Activated T-cell treated with anti-CD3 and anti-CD28 coated beads, Interleukin-2, amount 50 U/mL, for 4 hours (primary cell): ENCODE measurements around the gene TET3. TPM values are rescaled to one million over a fixed set of nuclear protein-coding genes. Genes with fewer than 3 reads are reported as not detected.

Experiments
- ATAC-seq, 2 donors: fragments of 200-7000 bp; cut with Tn5 transposase; one replicate each; pipeline ENCODE4 v1.10.0; 2021
- DNase-seq: peaks from one replicate; pipeline ENCODE4 v3.0.0-alpha.2; 2020
- H3K27me3 Mint-ChIP-seq: one replicate; pipeline ENCODE4 v1.8.0; 2021; ENCODE audit warnings: low read depth, mixed read lengths
- H3K36me3 Mint-ChIP-seq: one replicate; pipeline ENCODE4 v1.8.0; 2022; ENCODE audit warnings: mixed read lengths; ENCODE audit not compliant: insufficient read depth
- H3K4me1 Mint-ChIP-seq: one replicate; pipeline ENCODE4 v1.8.0; 2021; ENCODE audit warnings: low read depth, mixed read lengths
- H3K4me3 Mint-ChIP-seq: one replicate; pipeline ENCODE4 v1.8.0; 2021; ENCODE audit warnings: mild to moderate bottlenecking, moderate library complexity, mixed read lengths
- H3K9me3 Mint-ChIP-seq: one replicate; pipeline ENCODE4 v1.8.0; 2021; ENCODE audit warnings: mixed read lengths
- total RNA-seq, 3 donors: library from RNA; stranded (reverse); gene quantifications; one replicate each; pipeline ENCODE4 v1.2.1, GENCODE V29; 2021

TET3 gene
- total RNA-seq, 3 donors from 2014 or later, result 30.8 to 34.0 (median 31.7) TPM

DNA sequence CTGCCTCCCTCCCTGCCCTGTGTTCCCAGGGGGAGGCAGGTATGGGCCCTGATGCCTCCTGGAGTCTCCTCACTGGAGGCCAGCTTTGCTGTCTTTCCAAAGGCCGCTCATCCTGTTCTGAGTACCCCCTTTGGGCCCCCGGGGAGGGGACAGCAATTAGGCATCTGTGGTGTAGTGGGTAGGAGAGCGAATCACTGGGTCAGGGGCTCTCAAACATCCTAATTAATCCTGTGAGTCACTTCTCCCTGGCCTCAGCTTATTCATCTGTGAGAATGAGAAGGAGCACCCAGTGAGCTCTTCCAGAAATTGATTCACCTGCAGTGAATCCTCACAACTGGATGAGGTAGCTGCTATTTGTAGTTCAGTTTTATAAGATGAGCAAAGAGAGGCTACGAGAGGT, 16.4 kb downstream of the TET3 start:
- Mint-ChIP-seq H3K36me3 (peaks cover 10% of the 10 kb centered on the region), H3K27me3 (no peaks in the 10 kb centered on the region), H3K4me3 (peak overlapping the region; percentile 80), H3K9me3 (no peaks in the 10 kb centered on the region), H3K4me1 (peaks cover 84% of the 10 kb centered on the region)
- ATAC-seq, result peak; percentile 5 to 12
- no peak for DNase-seq

DNA sequence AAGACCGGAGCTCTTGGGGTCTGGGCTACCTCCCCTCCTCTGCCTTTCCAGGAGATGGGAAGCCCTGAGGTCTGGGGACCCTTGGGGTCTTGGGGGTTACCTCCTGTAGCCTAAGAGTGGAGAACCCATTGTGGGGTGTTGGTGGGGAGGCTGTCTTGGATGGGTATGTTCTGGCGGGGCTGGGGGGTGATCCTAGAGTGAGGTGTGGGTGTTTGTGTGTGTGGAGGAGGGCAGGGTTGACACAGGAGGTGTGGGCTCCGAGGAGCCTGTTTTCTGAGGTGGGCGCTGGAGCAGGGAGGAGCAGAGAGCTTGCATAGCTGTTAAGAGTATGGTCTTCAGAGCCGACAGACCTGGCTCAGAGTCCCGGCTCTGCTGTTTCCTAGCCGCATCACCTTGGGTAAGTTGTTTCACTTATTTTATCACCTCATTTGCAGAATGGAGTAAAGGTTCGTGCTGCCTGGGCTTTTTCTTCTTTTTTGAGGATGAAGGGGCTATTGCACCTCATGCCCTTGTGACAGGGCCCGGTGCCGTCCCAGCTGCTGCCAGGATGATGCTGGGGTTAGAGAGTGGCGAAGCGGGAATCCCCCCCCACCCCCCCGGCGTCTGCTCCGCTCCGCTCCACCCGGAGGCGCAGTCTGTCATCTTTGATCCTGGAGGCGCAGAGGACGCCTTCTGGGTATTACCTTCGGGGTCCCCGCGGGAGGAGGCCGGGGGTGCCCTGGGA, 17.2 kb downstream of the TET3 start:
- Mint-ChIP-seq H3K4me1 (peaks cover 79% of the 10 kb centered on the region), H3K4me3 (peak overlapping the region; percentile 80), H3K27me3 (no peaks in the 10 kb centered on the region), H3K36me3 (peaks cover 12% of the 10 kb centered on the region), H3K9me3 (no peaks in the 10 kb centered on the region)
- ATAC-seq (peak; percentile 61 to 64), DNase-seq (no peak)

DNA sequence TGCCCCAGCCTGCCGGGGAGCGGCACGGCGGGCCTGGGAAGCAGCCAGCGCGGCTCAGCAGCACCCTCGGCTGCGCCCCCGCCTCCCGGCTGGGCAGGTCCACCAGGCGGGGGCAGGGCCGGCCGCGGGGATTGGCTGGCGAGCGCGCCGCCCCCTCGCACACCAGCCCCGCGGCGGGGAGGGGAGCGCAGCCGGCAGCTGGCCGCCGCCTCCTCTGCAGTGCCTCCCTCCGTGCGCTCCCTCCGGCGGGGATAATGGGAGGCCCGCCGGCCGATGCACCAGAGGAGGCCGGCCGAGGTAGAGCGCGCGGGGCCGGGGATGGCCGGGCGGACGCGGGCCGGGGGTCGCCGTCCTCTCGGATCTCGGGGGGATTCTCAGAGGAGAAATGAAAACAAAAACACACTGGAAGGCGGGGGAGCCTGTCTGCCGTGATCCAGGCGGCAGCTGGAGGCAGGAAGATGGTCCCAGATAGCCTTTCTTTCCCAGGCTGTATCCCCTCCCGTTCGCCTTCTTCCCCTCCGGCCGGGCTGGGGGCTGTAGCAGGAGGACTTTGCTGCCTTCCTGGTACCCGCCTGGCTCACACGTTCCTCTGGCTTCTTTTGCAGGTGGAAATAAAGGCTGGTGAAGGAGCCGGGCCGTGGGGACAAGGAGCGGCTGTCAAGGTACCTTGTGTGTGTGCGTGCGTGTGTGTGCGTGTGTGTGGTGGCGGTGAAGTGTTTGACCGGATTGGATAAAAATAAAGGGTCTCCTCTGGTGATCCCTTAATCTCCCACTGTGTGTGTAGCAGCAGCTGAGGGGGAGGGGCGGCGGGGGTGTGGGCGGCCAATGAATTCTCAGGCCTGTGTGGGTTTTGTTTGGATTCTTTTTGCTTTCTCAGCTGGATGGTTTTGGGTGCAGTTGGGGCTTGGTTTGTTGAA, 18.1 kb downstream of the TET3 start:
- Mint-ChIP-seq H3K4me1 (peaks cover 74% of the 10 kb centered on the region), H3K36me3 (peaks cover 14% of the 10 kb centered on the region), H3K9me3 (no peaks in the 10 kb centered on the region), H3K27me3 (no peaks in the 10 kb centered on the region), H3K4me3 (peak overlapping the region; percentile 81)
- ATAC-seq, result peak; percentile 88 to 89
- peak; percentile 67 for DNase-seq

DNA sequence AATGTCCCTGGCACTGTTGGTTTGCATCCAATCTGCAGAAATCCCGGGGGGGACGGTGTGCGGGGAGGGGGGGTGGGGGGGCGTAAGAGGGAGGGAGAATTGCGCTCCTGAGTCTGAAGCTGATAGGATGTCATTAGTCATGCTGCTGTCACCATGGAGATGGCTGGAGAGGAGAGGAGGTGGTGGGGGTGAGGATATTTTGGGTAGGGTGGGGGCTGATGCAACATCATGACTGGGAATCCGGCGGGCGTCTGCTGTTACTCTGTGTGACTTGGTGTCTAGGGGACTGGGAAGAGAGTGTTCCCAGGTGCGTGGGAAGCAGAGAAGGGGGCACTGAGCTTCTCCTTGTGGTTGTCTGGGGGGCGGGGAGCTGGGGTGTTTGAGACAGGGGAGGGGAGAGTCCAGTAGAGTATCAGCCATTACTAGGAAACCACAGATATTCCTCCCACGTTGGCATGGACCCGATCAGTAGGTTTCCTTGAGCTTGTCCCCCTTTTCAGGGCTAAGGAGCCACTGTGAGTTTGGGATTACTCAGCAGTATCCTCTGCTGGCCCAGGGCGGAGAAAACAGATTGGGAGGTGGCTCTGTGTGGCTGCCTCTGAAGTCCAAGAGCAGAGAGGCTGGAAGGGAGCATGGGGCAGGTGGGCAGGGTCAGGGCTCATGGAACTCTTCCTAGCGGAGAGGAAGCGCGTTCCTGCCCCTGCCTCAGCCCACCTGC, 18.9 kb downstream of the TET3 start:
- peaks cover 66% of the 10 kb centered on the region for H3K4me1 Mint-ChIP-seq
- no peaks in the 10 kb centered on the region for H3K27me3 Mint-ChIP-seq
- ATAC-seq (no peak), DNase-seq (no peak)
- peaks cover 14% of the 10 kb centered on the region for H3K36me3 Mint-ChIP-seq
- peak overlapping the region; percentile 81 for H3K4me3 Mint-ChIP-seq
- H3K9me3 Mint-ChIP-seq, result no peaks in the 10 kb centered on the region

DNA sequence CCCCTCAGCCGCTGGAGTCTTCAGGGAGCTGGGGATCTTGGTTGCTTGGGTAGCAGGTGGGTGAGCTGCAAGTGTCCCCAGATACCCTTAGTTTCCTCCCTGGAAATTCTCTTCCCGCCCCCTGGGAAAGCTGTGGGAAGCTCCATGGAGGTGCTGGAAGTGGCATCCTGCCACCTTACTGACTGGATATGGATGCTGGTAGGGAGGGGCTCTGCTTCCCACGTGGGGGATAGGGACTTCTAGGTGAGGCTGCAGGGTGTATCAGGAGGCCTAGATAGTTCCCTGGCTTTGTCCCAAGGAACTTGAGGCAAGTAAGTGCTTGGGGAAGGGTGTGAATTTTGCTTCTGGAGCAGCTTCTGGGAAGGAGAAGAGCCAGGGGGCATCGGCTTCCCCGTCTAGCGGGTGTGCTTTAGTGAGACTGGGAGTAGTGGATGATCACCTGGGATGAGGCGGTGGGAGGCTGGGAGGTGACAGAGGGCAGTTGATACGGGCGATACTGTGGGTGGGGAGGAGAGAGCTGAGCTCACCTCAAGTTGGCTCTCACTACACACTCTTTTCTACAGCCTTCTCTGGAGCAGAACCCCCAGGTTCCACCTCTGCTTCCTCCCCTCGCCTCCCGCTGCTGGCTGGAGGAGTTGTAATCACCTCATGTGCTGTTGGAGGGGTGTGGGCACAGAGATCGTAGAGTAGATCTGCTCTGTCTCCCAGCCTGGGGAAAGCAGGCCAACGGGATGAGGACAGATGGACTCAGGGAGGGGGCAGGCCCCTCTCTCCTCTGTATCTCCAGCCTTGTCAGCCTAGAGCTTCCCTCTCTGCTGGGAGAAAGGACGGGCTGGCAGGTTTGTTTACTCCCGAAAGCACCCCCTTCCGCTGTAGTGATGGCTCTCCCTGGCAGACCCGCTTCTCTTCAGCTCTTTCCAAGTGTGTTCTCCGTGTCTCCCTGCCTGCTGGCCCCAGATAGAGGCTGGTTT, 19.8 kb downstream of the TET3 start:
- H3K9me3 Mint-ChIP-seq, result no peaks in the 10 kb centered on the region
- peak overlapping the region; percentile 29 for H3K4me3 Mint-ChIP-seq
- H3K36me3 Mint-ChIP-seq, result peaks cover 14% of the 10 kb centered on the region
- H3K4me1 Mint-ChIP-seq, result peaks cover 58% of the 10 kb centered on the region
- no peaks in the 10 kb centered on the region for H3K27me3 Mint-ChIP-seq
- no peak for ATAC-seq
- DNase-seq, result no peak

DNA sequence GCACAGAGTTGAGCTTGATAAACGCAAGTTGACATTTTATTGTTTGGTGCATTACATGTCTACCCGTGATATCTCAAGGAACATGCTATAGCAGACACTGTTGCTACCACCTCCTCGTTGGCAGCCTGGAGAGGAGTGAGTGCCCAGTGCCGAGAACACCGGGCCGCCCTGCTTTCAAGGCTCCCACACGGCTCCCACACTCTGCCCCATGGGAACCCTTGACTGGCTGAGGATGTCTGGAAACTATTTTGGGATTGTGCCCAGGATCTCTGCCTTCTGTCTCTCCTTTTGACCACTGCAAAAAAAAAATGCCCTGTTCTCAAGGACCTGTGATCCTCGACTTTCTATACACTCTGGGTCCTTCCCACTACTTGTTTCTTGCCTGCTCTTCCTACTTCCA, 21.1 kb downstream of the TET3 start:
- ATAC-seq (no peak), DNase-seq (no peak)
- Mint-ChIP-seq H3K4me3 (no peak overlapping the region), H3K36me3 (peaks cover 16% of the 10 kb centered on the region), H3K9me3 (no peaks in the 10 kb centered on the region), H3K27me3 (no peaks in the 10 kb centered on the region), H3K4me1 (peaks cover 48% of the 10 kb centered on the region)

DNA sequence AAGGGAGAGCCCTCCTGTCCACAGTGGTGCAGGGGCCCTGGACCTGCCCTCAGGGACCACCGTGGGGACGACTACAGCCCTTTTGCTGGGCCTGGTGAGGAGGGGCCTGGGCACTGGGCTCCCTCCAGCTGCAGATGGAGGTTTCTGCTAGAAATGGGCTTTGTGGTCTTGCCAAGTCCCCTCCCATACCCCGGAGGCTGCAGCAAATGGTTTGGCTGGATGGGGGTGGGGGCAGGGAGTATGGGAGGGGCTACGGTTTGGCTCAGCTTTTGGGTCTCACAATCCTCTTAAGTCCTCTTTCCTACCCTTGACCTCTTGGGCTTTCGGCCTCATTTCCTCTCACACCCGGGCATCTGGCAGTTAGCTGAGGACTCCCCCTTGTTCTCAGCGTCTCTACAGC, 21.7 kb downstream of the TET3 start:
- ATAC-seq (no peak), DNase-seq (no peak)
- peaks cover 42% of the 10 kb centered on the region for H3K4me1 Mint-ChIP-seq
- peaks cover 16% of the 10 kb centered on the region for H3K36me3 Mint-ChIP-seq
- H3K9me3 Mint-ChIP-seq, result no peaks in the 10 kb centered on the region
- no peaks in the 10 kb centered on the region for H3K27me3 Mint-ChIP-seq
- H3K4me3 Mint-ChIP-seq, result no peak overlapping the region

DNA sequence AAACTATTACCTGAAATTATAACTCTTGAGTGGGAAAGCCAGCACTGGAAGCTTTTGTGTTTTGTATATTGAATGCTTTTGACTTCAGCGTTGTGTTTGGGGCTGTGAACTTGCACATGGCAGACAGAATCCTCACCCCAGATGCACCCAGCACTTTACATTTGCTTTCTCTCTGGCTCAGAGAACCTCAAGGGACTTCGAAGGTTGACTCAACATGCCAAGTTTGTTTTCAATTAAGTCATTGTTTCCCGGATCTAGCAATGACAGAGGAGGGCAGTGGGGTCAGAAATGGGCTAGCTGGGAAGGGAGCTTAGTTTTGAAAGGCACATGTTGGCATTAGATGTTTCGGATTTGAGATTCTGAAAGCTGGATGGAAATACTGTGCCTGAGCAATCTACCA, 22.4 kb downstream of the TET3 start:
- H3K4me3 Mint-ChIP-seq, result no peak overlapping the region
- no peaks in the 10 kb centered on the region for H3K9me3 Mint-ChIP-seq
- H3K36me3 Mint-ChIP-seq, result peaks cover 16% of the 10 kb centered on the region
- ATAC-seq, result no peak
- peaks cover 35% of the 10 kb centered on the region for H3K4me1 Mint-ChIP-seq
- DNase-seq, result no peak
- no peaks in the 10 kb centered on the region for H3K27me3 Mint-ChIP-seq

DNA sequence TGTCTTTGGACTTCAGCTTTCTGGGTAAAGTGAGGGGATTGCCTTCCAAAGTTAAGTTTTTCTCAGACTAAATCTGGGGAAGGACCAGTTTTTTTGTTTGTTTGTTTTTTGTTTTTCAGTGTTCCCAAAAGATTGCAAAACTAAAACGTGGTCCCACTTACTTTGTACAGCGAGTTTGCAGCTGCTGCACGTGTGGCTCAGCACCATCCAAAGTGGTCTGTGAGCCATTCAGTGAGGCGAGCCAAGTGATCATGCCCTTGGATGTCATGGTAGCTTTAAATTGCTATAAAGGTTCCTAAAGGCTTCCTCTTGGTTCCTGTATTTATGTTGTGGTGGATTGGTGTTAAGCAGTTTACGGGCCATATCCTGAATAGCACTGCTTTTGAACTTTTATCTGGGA, 23.0 kb downstream of the TET3 start:
- Mint-ChIP-seq H3K36me3 (peaks cover 16% of the 10 kb centered on the region), H3K27me3 (no peaks in the 10 kb centered on the region), H3K4me3 (no peak overlapping the region), H3K4me1 (peaks cover 37% of the 10 kb centered on the region), H3K9me3 (no peaks in the 10 kb centered on the region)
- no peak for DNase-seq
- ATAC-seq, result no peak

DNA sequence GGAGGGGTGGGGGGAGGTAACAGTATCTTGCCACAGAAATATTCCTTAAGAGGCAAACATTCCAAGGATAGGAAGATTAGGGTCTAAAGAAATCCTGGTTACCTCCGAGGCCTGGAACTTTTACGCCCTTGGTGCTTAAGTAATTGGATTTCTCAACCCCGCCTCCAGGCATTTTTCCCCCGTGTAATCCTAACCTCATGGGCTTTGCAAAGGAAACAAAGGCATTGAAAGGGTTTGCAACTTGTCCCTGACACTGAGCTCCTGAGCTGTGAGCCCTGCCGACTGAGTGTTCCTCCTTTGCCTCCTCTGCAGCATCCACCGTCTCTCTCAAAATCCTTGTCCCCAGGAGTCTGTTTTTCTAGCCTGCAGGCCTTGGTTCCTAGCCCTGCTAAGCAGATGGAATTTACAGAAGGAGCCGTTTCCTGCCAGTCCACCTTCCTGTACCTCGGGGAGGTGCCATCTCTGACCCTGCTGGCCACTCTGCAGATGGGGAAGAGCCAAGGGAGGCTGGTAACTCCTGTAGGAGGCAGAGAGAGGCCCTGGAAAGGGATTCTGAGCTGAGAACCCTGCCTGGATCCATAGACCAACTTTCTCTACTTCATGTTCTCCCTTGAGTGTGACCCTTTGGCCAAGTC, 24.2 kb downstream of the TET3 start:
- ATAC-seq (no peak), DNase-seq (no peak)
- Mint-ChIP-seq H3K4me3 (no peak overlapping the region), H3K27me3 (no peaks in the 10 kb centered on the region), H3K36me3 (peaks cover 16% of the 10 kb centered on the region), H3K9me3 (no peaks in the 10 kb centered on the region), H3K4me1 (peaks cover 27% of the 10 kb centered on the region)

DNA sequence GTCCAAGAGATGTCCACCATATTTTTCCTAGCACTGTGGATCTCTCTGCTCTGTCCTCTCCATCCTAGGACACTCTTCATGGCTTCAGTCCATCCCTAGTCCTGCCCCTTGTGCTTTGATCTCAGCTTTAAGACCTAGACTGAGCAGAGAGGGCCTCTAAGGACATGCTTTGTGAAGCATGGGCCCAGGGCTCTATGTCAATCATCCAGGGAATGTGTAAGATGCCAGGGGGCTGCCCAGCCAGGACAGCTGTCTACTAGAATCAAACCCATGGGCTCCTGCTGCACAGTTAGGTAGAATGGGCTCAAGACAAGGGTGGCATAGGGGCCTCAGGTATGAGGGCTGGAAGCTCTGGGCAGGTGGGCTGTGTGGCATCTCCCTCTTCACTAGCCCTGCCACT, 24.9 kb downstream of the TET3 start:
- no peak for DNase-seq
- no peak for ATAC-seq
- no peaks in the 10 kb centered on the region for H3K27me3 Mint-ChIP-seq
- H3K4me3 Mint-ChIP-seq, result no peak overlapping the region
- peaks cover 21% of the 10 kb centered on the region for H3K4me1 Mint-ChIP-seq
- no peaks in the 10 kb centered on the region for H3K9me3 Mint-ChIP-seq
- H3K36me3 Mint-ChIP-seq, result peaks cover 16% of the 10 kb centered on the region

DNA sequence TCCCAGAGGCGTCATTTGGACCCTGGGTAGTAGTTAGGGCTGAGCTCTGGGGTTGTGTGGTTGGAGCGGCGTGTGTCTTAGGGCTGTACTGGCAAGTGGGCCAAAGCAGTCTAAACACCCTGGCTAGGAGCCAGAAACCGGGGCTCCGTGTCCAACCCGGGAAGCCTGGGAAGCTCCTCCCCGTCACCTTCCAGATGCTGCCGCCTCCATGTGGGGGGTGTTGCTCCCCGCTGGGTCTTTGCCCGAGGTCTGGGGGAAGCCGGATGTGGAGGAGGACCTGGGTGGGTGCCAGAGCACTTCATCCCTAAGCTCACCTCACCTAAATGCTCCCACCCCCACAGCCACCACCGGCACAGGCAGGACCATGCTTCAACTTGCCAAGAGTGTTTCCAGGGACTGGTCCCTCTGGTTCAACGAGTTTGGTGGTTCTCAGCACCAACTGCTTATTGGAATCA, 25.4 kb downstream of the TET3 start:
- peaks cover 20% of the 10 kb centered on the region for H3K4me1 Mint-ChIP-seq
- H3K4me3 Mint-ChIP-seq, result no peak overlapping the region
- DNase-seq (no peak), ATAC-seq (no peak)
- H3K9me3 Mint-ChIP-seq, result no peaks in the 10 kb centered on the region
- peaks cover 12% of the 10 kb centered on the region for H3K36me3 Mint-ChIP-seq
- no peaks in the 10 kb centered on the region for H3K27me3 Mint-ChIP-seq

DNA sequence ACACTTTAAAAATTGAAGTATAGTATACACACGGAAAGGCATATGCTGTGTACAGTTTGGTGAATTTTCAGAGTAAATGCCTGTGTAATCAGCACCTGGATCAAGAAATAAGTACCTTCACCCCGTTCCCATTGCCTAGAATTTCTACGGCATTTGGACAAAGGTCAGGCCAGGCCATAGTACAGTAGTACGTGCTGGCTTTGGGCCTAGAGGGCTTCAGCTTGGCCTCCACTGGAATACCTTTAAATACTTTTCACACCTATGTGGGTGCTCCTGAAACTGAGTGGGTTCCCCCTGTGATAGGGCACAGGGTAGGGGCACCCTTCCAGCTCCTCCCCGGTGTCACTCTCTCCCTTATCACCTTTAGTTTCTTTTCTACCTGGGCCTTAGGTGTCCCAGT, 26.5 kb downstream of the TET3 start:
- H3K36me3 Mint-ChIP-seq, result peaks cover 6% of the 10 kb centered on the region
- no peak for DNase-seq
- no peaks in the 10 kb centered on the region for H3K27me3 Mint-ChIP-seq
- peaks cover 13% of the 10 kb centered on the region for H3K4me1 Mint-ChIP-seq
- H3K9me3 Mint-ChIP-seq, result no peaks in the 10 kb centered on the region
- no peak overlapping the region for H3K4me3 Mint-ChIP-seq
- ATAC-seq, result no peak
